Mucosa of rectum (tissue), 2 donors: ENCODE measurements around the gene KLHL3.

Experiments
- H3K27ac ChIP-seq, 2 donors: one replicate each; pipeline ENCODE4 v1.7.0; 2013; ENCODE audit warnings: inconsistent platforms in 2 of 2, low read depth in 2 of 2, low read length in 2 of 2
- H3K27me3 ChIP-seq, 2 donors: one replicate each; pipeline ENCODE4 v1.7.0; 2013; ENCODE audit warnings: low read length in 2 of 2; ENCODE audit not compliant: control insufficient read depth in 2 of 2, insufficient read depth in 2 of 2
- H3K36me3 ChIP-seq, 2 donors: one replicate each; pipeline ENCODE4 v1.7.0; 2013; ENCODE audit warnings: low read length in 2 of 2; ENCODE audit not compliant: control insufficient read depth in 2 of 2, insufficient read depth in 2 of 2
- H3K4me1 ChIP-seq, 2 donors: one replicate each; pipeline ENCODE4 v1.7.0; 2013; ENCODE audit warnings: low read length in 2 of 2, mild to moderate bottlenecking in 1 of 2; ENCODE audit not compliant: control insufficient read depth in 2 of 2, insufficient read depth in 2 of 2
- H3K4me3 ChIP-seq, 2 donors: one replicate each; pipeline ENCODE4 v1.7.0; 2013; ENCODE audit warnings: low read length in 2 of 2
- H3K9ac ChIP-seq, 2 donors: one replicate each; pipeline ENCODE4 v1.7.0; 2013; ENCODE audit warnings: low read length in 2 of 2, low read depth in 1 of 2, mild to moderate bottlenecking in 1 of 2
- H3K9me3 ChIP-seq, 2 donors: one replicate each; pipeline ENCODE4 v1.7.0; 2013; ENCODE audit warnings: low read length in 2 of 2; ENCODE audit not compliant: control insufficient read depth in 2 of 2
- donor health status: healthy.
- donor health status: Normal muscosa, but diverticular disease.

Gene KLHL3

DNA sequence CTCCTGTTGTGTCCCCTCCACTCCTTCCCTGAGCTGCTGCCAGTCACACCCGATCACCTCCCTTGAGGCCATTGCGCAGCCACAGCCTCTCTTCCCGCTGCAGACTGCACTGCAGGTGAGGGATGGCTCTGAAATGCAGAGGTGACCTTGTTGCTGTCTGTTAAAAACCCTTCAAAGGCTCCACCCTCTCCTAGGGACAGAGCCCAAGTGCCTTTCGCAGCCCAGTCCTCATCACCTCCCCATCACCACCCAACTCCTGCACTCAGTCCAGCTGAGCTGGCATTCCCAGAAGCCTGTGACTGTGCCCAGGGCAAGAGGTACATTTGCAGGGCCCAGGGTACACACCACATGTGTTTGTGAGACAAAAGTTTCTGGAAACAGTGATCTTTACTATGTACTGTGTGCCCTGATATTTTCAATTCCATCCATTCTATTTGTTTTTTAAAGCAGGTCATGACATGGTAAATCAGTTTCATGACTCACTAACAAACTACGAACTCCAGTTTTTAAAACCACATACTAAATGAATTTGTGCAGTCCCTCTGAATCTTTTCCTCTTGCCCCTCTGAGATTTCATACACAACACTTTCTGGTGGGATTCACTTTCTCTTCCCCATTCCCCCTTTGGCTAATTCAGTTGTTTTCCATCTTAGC lies 163.7 kb downstream of the KLHL3 start:
- H3K27ac ChIP-seq: no peak overlapping the region
- no peaks in the 10 kb centered on the region for H3K36me3 ChIP-seq
- no peaks in the 10 kb centered on the region for H3K4me1 ChIP-seq
- H3K9ac ChIP-seq: no peak overlapping the region
- no peak overlapping the region for H3K4me3 ChIP-seq
- no peaks in the 10 kb centered on the region for H3K27me3 ChIP-seq
- no peaks in the 10 kb centered on the region for H3K9me3 ChIP-seq

DNA sequence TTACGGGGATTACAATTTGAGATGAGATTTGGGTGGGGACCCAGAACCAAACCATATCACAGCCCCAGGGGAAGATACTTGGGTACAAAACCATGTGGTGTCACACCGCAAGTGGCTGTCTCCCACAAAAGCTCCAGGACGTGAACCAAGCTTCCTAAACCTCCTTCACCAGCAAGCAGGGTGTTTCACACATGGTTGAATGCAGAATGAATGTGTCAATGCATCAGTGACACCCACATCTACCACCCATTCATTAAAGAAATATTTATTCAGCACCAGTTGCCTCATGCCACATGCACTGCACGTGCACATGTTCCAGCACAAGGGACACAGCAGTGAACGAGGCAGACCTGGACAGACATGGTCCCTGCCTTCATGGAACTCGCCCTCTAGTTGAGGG lies 165.8 kb downstream of the KLHL3 start:
- H3K4me3 ChIP-seq: no peak overlapping the region
- no peak overlapping the region for H3K9ac ChIP-seq
- no peak overlapping the region for H3K27ac ChIP-seq
- no peaks in the 10 kb centered on the region for H3K36me3 ChIP-seq
- no peaks in the 10 kb centered on the region for H3K4me1 ChIP-seq
- no peaks in the 10 kb centered on the region for H3K9me3 ChIP-seq
- peaks cover 0 to 1% of the 10 kb centered on the region in 2 donors for H3K27me3 ChIP-seq
